ENCODE results near the gene NSG2.
"Not testable (repeated sequence)": the region's sequence is repeated elsewhere in the genome, so short reads cannot be mapped to it uniquely, and the experiment has no call there.

NSG2 gene

GRCh38 chr5:174045470-174046025 is at the start of gene NSG2:
TSS of gene NSG2 (plus strand) at chr5:174045706. CDS start at chr5:174046756, 1,050 bp downstream.
- Histone ChIP-seq H3K9me3 (replicated peaks in 1 of 11) (no peaks in the 10 kb centered on the region), H3K4me3 (no peak within 1 kb of the TSS), H4K20me1 (peaks cover 0 to 13% (median 0%) of the 10 kb centered on the region in 11 experiments; a peak in 7 of 22 replicates), H3K4me2 (peak within 1 kb of the TSS in 7 of 11 experiments; percentile 8 to 33 (median 30); a peak in 10 of 22 replicates), H3K9ac (no peak within 1 kb of the TSS), H3K4me1 (peaks cover 0 to 16% (median 8%) of the 10 kb centered on the region in 10 experiments; a peak in 12 of 20 replicates), H3K36me3 (no peaks in the 10 kb centered on the region), H3K27me3 (no peaks in the 10 kb centered on the region), H3K27ac (no peak within 1 kb of the TSS)
- TF ChIP-seq Cebpa-rat (IDR thresholded peaks at IDR 0.05) = no peak

DNA sequence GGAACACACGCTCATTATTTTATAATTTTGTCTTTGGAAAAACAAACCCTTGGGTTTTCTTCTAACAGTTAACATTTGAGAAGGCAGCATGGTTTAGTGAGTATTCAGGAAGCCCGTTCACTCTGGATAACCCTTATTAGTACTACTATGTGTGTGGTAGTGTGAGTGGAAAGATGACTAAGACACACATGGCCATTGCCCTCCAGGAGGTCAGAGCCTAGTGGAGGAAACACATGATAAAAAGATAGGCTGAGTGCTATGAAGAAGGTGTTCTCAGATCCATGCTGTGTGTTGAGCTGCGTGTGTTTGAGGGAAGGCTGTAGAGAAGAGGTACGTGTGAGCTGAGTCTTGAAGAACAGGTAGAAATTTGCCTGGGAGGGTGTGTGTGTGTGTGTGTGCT is 48.2 kb upstream of the NSG2 start:
- Histone ChIP-seq H3K4me2 (no peak overlapping the region), H3K27ac (no peak overlapping the region), H3K4me3 (no peak overlapping the region), H3K36me3 (no peaks in the 10 kb centered on the region), H3K27me3 (no peaks in the 10 kb centered on the region), H3K9ac (no peak overlapping the region), H4K20me1 (no peaks in the 10 kb centered on the region), H3K9me3 (replicated peaks in 1 of 11) (no peaks in the 10 kb centered on the region), H3K4me1 (no peaks in the 10 kb centered on the region)
- TF ChIP-seq Cebpa-rat (IDR thresholded peaks at IDR 0.05) = no peak

GRCh38 chr5:173998531-173998930 is 47.0 kb upstream of the NSG2 start:
- no peak overlapping the region for H3K4me3 ChIP-seq
- no peak overlapping the region for H3K27ac ChIP-seq
- H3K9ac ChIP-seq = no peak overlapping the region
- no peaks in the 10 kb centered on the region for H3K27me3 ChIP-seq
- H3K9me3 ChIP-seq (replicated peaks in 1 of 11) = no peaks in the 10 kb centered on the region
- H3K4me2 ChIP-seq = no peak overlapping the region
- H3K4me1 ChIP-seq = no peaks in the 10 kb centered on the region
- H3K36me3 ChIP-seq = no peaks in the 10 kb centered on the region
- no peaks in the 10 kb centered on the region for H4K20me1 ChIP-seq
- no peak for TF ChIP-seq Cebpa-rat (IDR thresholded peaks at IDR 0.05)

GRCh38 chr5:174000076-174000475 is 45.4 kb upstream of the NSG2 start:
- no peak for TF ChIP-seq Cebpa-rat (IDR thresholded peaks at IDR 0.05)
- Histone ChIP-seq H3K27me3 (no peaks in the 10 kb centered on the region), H4K20me1 (no peaks in the 10 kb centered on the region), H3K4me3 (no peak overlapping the region), H3K36me3 (no peaks in the 10 kb centered on the region), H3K4me2 (no peak overlapping the region), H3K4me1 (no peaks in the 10 kb centered on the region), H3K27ac (no peak overlapping the region), H3K9me3 (replicated peaks in 1 of 11) (no peaks in the 10 kb centered on the region), H3K9ac (no peak overlapping the region)

DNA sequence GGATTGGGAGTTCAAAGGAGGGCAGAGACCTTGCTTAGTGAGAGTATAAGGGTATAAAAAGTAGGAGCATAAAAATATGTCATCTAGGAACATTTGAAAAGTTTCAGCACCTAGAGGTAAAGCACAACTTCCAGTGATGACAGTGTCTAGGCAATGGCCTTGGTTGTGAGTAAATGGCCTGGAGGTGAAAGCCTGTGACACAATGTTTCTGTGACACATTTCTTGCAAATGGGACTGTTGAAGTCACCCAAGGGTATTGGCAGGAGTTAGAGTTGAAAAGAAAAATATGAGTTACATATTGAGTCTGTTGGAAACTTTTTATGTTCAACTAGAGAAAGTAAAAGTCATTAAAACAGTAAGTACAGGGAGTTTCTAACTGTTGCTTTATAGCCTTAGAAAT is 41.7 kb upstream of the NSG2 start:
- no peak for TF ChIP-seq Cebpa-rat (IDR thresholded peaks at IDR 0.05)
- no peak overlapping the region for H3K4me3 ChIP-seq
- no peaks in the 10 kb centered on the region for H4K20me1 ChIP-seq
- no peaks in the 10 kb centered on the region for H3K36me3 ChIP-seq
- no peak overlapping the region for H3K4me2 ChIP-seq
- H3K4me1 ChIP-seq = no peaks in the 10 kb centered on the region
- H3K27ac ChIP-seq = no peak overlapping the region
- no peaks in the 10 kb centered on the region for H3K9me3 ChIP-seq (replicated peaks in 1 of 11)
- H3K27me3 ChIP-seq = no peaks in the 10 kb centered on the region
- no peak overlapping the region for H3K9ac ChIP-seq

- no peak overlapping the region for H3K4me2 ChIP-seq
- no peak overlapping the region for H3K9ac ChIP-seq
- no peaks in the 10 kb centered on the region for H4K20me1 ChIP-seq
- H3K27ac ChIP-seq = no peak overlapping the region
- peaks cover 0 to 10% (median 2%) of the 10 kb centered on the region in 10 experiments; a peak in 5 of 20 replicates for H3K4me1 ChIP-seq
- no peaks in the 10 kb centered on the region for H3K9me3 ChIP-seq (replicated peaks in 1 of 11)
- no peak for TF ChIP-seq Cebpa-rat (IDR thresholded peaks at IDR 0.05)
- no peak overlapping the region for H3K4me3 ChIP-seq
- H3K27me3 ChIP-seq = no peaks in the 10 kb centered on the region
- no peaks in the 10 kb centered on the region for H3K36me3 ChIP-seq
These were observed 36.6 kb upstream of the NSG2 start for GRCh38 chr5:174008922-174009321.

- TF ChIP-seq Cebpa-rat (IDR thresholded peaks at IDR 0.05) = no peak
- Histone ChIP-seq H3K36me3 (no peaks in the 10 kb centered on the region), H3K4me1 (peaks cover 0 to 10% (median 2%) of the 10 kb centered on the region in 10 experiments; a peak in 5 of 20 replicates), H3K4me3 (no peak overlapping the region), H3K9me3 (replicated peaks in 1 of 11) (peaks cover 0 to 4% (median 0%) of the 10 kb centered on the region in 11 experiments; a peak in 1 of 22 replicates), H3K4me2 (no peak overlapping the region), H4K20me1 (no peaks in the 10 kb centered on the region), H3K9ac (no peak overlapping the region), H3K27me3 (no peaks in the 10 kb centered on the region), H3K27ac (no peak overlapping the region)
These were observed 35.1 kb upstream of the NSG2 start for GRCh38 chr5:174010365-174010764.

DNA sequence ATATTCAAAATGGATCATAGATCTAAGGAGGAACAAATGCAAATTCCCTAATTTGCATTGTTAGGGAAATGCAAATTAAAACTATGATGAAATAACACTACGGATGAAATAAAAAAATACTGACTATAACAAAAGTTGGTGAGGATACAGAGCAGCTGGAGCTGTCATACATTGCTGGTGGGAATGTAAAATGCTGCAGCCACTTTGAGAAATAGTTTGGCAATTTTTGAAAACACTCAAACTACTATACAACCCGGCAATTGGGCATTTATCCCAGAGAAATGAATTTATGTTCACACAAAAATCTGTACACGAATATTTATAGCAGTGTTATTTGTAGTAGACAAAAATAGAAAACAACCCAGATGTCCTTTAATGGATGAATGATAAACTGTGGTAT is 34.1 kb upstream of the NSG2 start:
- Histone ChIP-seq H3K36me3 (no peaks in the 10 kb centered on the region), H3K4me1 (peaks cover 0 to 10% (median 2%) of the 10 kb centered on the region in 10 experiments; a peak in 5 of 20 replicates), H4K20me1 (no peaks in the 10 kb centered on the region), H3K27ac (no peak overlapping the region), H3K4me2 (peak overlapping the region in 3 of 11 experiments; percentile 22 to 46 (median 24); a peak in 6 of 22 replicates), H3K9me3 (replicated peaks in 1 of 11) (peaks cover 0 to 4% (median 0%) of the 10 kb centered on the region in 11 experiments; a peak in 1 of 22 replicates), H3K27me3 (no peaks in the 10 kb centered on the region), H3K9ac (no peak overlapping the region), H3K4me3 (no peak overlapping the region)
- TF ChIP-seq Cebpa-rat (IDR thresholded peaks at IDR 0.05) = no peak

GRCh38 chr5:174020069-174020927 is 25.2 kb upstream of the NSG2 start:
- not testable (repeated sequence) for H3K27me3 ChIP-seq; H3K4me1 ChIP-seq; H3K9ac ChIP-seq; H3K4me3 ChIP-seq; H3K36me3 ChIP-seq; H3K9me3 ChIP-seq (replicated peaks in 1 of 11); H3K4me2 ChIP-seq; H4K20me1 ChIP-seq; H3K27ac ChIP-seq
